GM12801 (cell line): ENCODE data around the gene PDGFD.

Source experiments
- CTCF ChIP-seq: IDR thresholded peaks from one replicate; pipeline ENCODE4 v1.5.1; 2011; ENCODE audit warnings: control low read depth; ENCODE audit not compliant: insufficient read length; ENCODE audit errors: extremely low read depth

Gene PDGFD

GRCh38 chr11:103939694-103940093, 224.3 kb downstream of the PDGFD start:
- TF ChIP-seq CTCF, result no peak

DNA sequence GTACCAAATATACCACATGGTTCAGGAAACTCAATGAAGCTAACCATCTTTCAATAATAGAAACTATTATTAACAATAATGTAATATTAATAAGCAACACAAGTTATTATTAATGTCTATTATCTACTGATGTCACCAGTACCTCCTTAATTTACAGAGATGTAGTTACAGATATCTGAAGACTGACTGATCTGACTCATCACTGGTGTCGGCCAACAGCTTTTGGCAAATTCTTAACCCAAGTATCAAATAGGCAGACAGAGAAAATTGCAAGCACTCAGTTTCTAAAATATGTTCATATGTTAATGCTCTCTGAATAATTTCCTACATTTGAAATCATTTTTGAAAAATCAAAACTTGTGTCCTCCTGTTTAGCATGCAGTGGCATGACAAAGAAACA, 227.9 kb downstream of the PDGFD start:
- no peak for TF ChIP-seq CTCF

DNA sequence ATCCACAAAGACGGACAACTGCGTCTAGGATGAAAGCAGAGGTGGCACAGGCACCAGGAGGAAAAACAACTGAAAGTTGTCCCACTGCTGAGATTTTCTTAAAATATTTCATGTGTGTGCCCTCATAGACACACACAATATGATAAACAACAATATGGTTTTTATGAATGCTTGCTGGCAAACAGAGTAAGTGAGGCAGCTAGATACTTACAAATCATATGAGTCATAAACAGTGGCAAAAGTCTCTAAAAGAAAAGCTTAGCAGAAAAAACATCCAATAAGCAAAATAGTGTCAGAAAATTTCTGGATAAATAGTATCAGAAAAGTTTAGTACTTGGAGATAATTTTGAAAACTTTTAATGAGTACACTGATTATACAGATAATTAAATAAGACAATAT, 228.7 kb downstream of the PDGFD start:
- TF ChIP-seq CTCF, result no peak

GRCh38 chr11:103929170-103929903, 234.6 kb downstream of the PDGFD start:
- TF ChIP-seq CTCF, result no peak

- no peak for TF ChIP-seq CTCF
Observed at GRCh38 chr11:103928802-103929161, 235.2 kb downstream of the PDGFD start.

DNA sequence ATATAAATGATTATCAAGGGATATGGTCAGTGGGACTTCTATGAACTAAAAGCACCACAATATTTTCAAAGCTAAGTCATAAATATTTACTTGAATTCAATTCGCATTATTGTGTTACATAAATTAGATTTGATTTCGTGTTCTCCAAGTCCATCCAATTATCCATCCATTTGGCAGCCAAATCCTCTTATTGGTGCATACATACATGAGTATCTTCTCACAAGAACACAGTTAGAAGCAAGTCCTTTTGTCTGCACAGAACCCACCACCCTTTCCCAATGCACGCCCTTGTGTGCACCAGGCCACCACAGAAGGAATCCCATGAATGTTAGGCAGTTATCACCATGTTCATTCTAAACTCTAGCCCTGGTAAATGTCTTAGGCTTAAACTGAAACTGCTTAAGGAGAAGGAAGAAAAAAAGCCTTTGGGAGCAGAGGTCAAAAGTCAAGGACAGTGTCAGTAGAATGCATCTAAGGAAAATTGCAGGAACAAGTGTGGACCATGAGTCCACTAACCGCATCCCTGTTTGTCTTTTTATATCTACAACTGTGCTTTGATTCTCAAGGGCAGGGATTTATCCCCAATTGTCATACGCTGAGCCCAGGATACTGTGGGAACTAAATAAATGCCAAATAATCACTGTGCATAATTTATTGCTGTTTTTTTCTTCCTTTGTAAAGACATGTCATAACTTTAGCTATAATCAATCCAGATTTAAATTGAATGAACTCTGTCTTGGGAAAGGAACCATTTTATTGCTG, 235.7 kb downstream of the PDGFD start:
- TF ChIP-seq CTCF, result no peak

- no peak for TF ChIP-seq CTCF
Observed at GRCh38 chr11:103927535-103927934, 236.4 kb downstream of the PDGFD start.
